Neural crest cell (in vitro differentiated cells): ENCODE measurements around the gene ITPR1. TPM values are rescaled to one million over a fixed set of nuclear protein-coding genes. Genes with fewer than 3 reads are reported as not detected.

Source experiments
- DNase-seq: peaks from one replicate; pipeline ENCODE4 v3.0.0; 2021; ENCODE audit warnings: low read depth, mixed read lengths, low spot score
- H3K27ac Mint-ChIP-seq: one replicate; pipeline ENCODE4 v1.8.0; 2021; ENCODE audit warnings: mild to moderate bottlenecking, mixed read lengths; ENCODE audit not compliant: unreplicated experiment
- H3K27me3 Mint-ChIP-seq: 2 replicates; pipeline ENCODE4 v1.8.0; 2021; ENCODE audit warnings: low read depth, mild to moderate bottlenecking, mixed read lengths
- H3K36me3 Mint-ChIP-seq: 2 replicates; pipeline ENCODE4 v1.8.0; 2021; ENCODE audit warnings: low read depth, mild to moderate bottlenecking, mixed read lengths
- H3K4me1 Mint-ChIP-seq: 2 replicates; pipeline ENCODE4 v1.8.0; 2021; ENCODE audit warnings: mixed read lengths
- H3K4me3 Mint-ChIP-seq: one replicate; pipeline ENCODE4 v1.8.0; 2021; ENCODE audit warnings: mild to moderate bottlenecking, mixed read lengths
- H3K9me3 Mint-ChIP-seq: 2 replicates; pipeline ENCODE4 v1.8.0; 2021; ENCODE audit warnings: mixed read lengths
- CTCF ChIP-seq: fragments of 200-600 bp; sonication (generic); conservative IDR thresholded peaks from 2 replicates; pipeline ENCODE4 v1.5.0; 2021; ENCODE audit warnings: antibody characterized with exemption, mild to moderate bottlenecking
- total RNA-seq: library from RNA; stranded (reverse); gene quantifications from 2 replicates; pipeline ENCODE4 v1.2.1, GENCODE V29; 2021

ITPR1 gene
- total RNA-seq, 1 donor from 2014 or later: 4.8 TPM

GRCh38 chr3:4571690-4572334 is 78.7 kb downstream of the ITPR1 start:
- peaks cover 6% of the 10 kb centered on the region for H3K4me1 Mint-ChIP-seq
- no peak overlapping the region for H3K27ac Mint-ChIP-seq
- no peaks in the 10 kb centered on the region for H3K9me3 Mint-ChIP-seq
- no peaks in the 10 kb centered on the region for H3K36me3 Mint-ChIP-seq
- no peak overlapping the region for H3K4me3 Mint-ChIP-seq
- no peak for DNase-seq
- TF ChIP-seq CTCF: no peak
- H3K27me3 Mint-ChIP-seq: no peaks in the 10 kb centered on the region

GRCh38 chr3:4573153-4573552 is 80.0 kb downstream of the ITPR1 start:
- TF ChIP-seq CTCF: no peak
- Mint-ChIP-seq H3K36me3 (no peaks in the 10 kb centered on the region), H3K4me3 (no peak overlapping the region), H3K27ac (no peak overlapping the region), H3K27me3 (no peaks in the 10 kb centered on the region), H3K4me1 (peaks cover 6% of the 10 kb centered on the region), H3K9me3 (no peaks in the 10 kb centered on the region)
- DNase-seq: no peak

- TF ChIP-seq CTCF: no peak
- Mint-ChIP-seq H3K36me3 (no peaks in the 10 kb centered on the region), H3K4me3 (no peak overlapping the region), H3K4me1 (no peaks in the 10 kb centered on the region), H3K27ac (no peak overlapping the region), H3K27me3 (no peaks in the 10 kb centered on the region), H3K9me3 (no peaks in the 10 kb centered on the region)
- no peak for DNase-seq
Measured at GRCh38 chr3:4574426-4574965, 81.3 kb downstream of the ITPR1 start.

- Mint-ChIP-seq H3K27me3 (no peaks in the 10 kb centered on the region), H3K27ac (no peak overlapping the region), H3K9me3 (no peaks in the 10 kb centered on the region)
Measured at GRCh38 chr3:4575381-4575780, 82.2 kb downstream of the ITPR1 start.

GRCh38 chr3:4577721-4578120 is 84.6 kb downstream of the ITPR1 start:
- Mint-ChIP-seq H3K4me1 (peaks cover 6% of the 10 kb centered on the region), H3K27ac (no peak overlapping the region), H3K27me3 (no peaks in the 10 kb centered on the region), H3K36me3 (no peaks in the 10 kb centered on the region), H3K4me3 (no peak overlapping the region), H3K9me3 (no peaks in the 10 kb centered on the region)
- TF ChIP-seq CTCF: no peak
- DNase-seq: no peak

More at GRCh38 chr3:4575381-4575780, 82.2 kb downstream of the ITPR1 start:
- Mint-ChIP-seq H3K36me3 (no peaks in the 10 kb centered on the region), H3K4me3 (no peak overlapping the region), H3K4me1 (no peaks in the 10 kb centered on the region)
- no peak for DNase-seq
- no peak for TF ChIP-seq CTCF
